NOMO-1 treated with DMSO at 0.1 percent for 48 hours (cell line): ENCODE results near the gene UBR3.
"Not testable (repeated sequence)": the region's sequence is repeated elsewhere in the genome, so short reads cannot be mapped to it uniquely, and the experiment has no call there.

Source experiments
- DNase-seq: peaks from one replicate; lab custom pipeline; 2025; ENCODE audit not compliant: unreplicated experiment; lab: John Stamatoyannopoulos, UW

UBR3 gene

GRCh38 chr2:169822036-169822435 lies 5.2 kb upstream of the UBR3 start:
- no peak for DNase-seq

GRCh38 chr2:169822785-169823392 lies 4.4 kb upstream of the UBR3 start:
- no peak for DNase-seq

DNA sequence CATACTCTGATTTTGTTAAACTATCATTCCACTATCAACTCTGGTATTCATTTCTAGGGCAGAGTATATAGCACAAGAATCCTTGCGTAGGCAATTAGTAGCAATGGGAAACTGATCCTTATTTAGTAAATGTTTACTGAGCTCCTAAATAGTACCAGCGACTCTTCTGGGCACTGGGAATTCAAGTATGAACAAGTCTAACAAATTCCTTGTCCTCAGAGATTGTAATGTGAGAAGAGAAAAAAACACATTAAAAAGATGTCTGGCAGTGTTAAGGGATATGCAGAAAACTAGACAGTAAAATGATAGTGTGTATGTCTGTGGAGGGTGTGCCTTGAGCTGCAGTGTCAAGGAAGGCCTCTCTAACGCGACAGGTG lies 3.3 kb upstream of the UBR3 start:
- DNase-seq = no peak

- peak; percentile 58 for DNase-seq
These were observed 2.6 kb upstream of the UBR3 start, which contains the start of gene METTL5 for GRCh38 chr2:169824373-169825333. METTL5 (minus strand) TSS chr2:169824905; CDS start chr2:169824597, 308 bp downstream.

GRCh38 chr2:169828141-169828811 lies 1.0 kb downstream of the UBR3 start:
- peak; percentile 55 for DNase-seq

- DNase-seq = no peak
These were observed 7.1 kb downstream of the UBR3 start for GRCh38 chr2:169834401-169834800.

DNA sequence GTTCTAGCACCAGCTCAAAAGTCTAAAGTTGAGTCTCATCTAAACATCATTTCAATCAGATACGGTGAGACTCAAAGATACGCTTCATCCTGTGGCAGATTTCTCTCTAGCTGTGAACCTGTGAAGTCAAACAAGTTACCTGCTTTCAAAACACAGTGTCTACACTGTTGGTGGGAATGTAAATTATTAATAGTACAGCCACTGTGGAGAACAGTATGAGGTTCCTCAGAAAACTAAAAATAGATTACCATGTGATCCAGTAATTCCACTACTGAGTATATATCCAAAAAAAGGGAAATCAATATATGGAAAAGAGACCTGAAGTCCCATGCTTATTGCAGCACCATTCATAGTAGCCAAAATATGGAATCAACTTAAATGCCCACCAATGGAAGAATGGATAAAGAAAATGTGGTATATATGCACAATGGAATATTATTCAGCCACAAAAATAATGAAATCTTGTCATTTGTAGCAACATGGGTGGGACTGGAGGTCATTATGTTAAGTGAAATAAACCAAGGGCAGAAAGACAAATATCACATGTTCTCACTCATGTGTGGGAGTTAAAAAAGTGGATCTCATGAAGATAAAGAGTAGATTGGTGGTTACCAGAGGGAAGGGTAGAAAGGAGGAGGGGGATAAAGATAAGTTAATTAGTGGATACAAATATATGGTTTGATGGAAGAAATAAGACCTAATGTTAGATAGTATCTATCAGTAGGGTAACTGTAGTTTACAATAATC lies 11.7 kb downstream of the UBR3 start:
- DNase-seq = no peak

DNA sequence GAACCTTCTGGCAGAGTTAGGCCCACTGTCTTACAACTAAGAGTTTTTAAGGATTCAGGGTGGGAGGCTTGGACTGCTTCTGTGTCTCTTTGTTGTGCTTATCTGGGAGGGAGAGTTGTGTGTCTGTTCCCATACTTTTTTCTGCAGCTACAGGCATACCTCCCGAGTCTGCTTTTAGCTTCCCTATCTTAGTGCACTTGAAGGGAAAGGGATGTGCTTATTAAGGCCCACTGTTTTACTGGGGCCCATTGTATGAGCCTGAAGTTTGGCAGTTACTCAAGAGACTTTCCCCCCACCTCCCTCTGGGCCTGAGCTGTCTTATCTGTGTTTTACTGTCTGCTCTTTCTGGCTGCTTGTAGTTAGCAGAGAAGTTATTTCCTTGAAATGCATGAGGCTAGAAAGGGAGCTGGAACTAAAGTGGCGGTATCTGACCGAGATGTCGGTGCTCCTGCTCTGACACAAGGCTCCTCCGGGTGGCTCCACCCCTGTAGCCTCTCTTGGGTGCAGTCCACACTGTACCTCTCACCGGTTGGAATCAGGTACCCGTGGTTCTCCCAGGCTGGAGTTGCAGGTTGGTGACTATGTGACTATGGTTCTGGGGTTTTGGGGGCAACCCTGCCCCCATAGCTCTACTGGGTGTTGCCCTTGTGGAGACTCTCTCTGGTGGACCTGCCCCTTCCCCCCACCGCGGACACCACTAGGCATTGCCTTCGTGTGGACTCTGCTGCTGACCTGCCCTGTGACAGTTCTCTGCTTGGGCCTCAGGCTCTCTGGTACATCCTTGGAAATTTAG lies 12.9 kb downstream of the UBR3 start:
- no peak for DNase-seq

DNA sequence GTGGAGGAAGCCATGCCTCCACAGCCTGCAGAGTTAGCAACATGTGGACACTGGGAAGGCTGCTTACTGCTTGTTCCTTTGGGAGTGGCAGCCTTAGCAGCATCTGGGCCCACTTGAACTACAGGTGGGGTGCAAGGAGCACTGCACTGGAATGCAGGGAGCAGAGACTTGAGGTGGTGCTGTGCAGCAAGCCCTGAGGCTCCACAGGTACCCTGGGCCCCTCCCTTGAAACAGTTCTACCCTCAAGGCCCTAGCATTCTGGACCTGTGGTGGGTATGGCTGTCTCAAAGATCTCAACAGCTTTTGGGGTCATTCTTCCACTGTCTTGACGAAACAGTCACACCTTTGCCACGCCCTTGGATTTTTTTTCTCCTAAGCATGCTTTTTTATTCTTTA lies 13.5 kb downstream of the UBR3 start:
- DNase-seq = no peak

GRCh38 chr2:169841625-169842024 lies 14.4 kb downstream of the UBR3 start:
- DNase-seq = not testable (repeated sequence)

- DNase-seq = no peak
These were observed 17.8 kb downstream of the UBR3 start for GRCh38 chr2:169845016-169845415.

- DNase-seq = not testable (repeated sequence)
These were observed 21.9 kb downstream of the UBR3 start for GRCh38 chr2:169848959-169849693.

GRCh38 chr2:169849710-169850109 lies 22.5 kb downstream of the UBR3 start:
- no peak for DNase-seq

DNA sequence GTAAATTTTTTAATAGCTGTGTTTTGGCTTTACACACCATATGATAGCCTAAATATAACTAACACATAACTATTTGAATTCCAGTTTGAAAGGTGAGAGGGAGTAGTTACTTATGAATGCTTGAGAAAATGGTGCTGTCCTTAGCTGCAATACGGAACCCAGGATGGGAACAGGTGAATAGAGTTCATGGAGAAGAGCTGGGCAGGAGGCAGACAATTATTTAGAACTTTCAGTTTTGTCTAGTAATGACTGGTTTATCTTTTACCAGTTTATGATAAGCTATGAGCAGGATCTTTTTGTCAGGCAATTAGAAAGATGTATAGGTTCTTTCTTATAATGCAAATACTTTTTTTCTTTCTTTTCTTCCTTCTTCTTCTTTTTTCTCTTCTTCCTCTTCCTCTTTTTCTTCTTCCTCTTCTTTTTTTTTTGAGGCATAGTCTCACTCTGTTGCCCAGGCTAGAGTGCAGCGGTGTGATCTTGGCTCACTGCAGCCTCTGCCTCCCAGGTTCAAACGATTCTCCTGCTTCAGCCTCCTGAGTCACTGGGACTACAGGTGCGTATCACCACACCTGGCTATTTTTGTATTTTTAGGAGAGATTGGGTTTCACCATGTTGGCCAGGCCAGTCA lies 25.9 kb downstream of the UBR3 start:
- DNase-seq = peak; percentile 28

DNA sequence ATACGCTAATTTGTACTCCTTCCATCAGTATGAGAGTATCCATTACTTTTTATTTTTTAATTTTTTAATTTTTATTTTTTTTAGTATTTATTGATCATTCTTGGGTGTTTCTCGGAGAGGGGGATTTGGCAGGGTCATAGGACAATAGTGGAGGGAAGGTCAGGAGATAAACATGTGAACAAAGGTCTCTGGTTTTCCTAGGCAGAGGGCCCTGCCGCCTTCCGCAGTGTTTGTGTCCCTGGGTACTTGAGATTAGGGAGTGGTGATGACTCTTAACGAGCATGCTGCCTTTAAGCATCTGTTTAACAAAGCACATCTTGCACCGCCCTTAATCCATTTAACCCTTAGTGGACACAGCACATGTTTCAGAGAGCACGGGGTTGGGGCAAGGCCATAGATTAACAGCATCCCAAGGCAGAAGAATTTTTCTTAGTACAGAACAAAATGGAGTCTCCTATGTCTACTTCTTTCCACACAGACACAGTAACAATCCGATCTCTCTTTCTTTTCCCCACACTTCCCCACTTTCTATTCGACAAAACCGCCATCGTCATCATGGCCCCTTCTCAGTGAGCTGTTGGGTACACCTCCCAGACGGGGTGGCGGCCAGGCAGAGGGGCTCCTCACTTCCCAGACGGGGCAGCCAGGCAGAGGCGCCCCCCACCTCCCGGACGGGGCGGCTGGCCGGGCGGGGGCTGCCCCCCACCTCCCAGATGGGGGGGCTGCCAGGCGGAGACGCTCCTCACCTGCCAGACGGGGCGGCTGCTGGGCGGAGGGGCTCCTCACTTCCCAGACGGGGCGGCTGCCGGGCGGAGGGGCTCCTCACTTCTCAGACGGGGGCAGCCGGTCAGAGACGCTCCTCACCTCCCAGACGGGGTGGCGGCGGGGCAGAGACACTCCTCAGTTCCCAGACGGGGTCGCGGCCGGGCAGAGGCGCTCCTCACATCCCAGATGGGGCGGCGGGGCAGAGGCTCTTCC lies 28.3 kb downstream of the UBR3 start:
- DNase-seq = not testable (repeated sequence)

GRCh38 chr2:169859423-169859822 lies 32.2 kb downstream of the UBR3 start:
- no peak for DNase-seq

- no peak for DNase-seq
These were observed 32.9 kb downstream of the UBR3 start for GRCh38 chr2:169860149-169860548.

- no peak for DNase-seq
These were observed 35.6 kb downstream of the UBR3 start for GRCh38 chr2:169862816-169863215.
